Stomach (tissue), 9 donors: ENCODE measurements around the gene KCNAB2. TPM values are rescaled to one million over a fixed set of nuclear protein-coding genes. Genes with fewer than 3 reads are reported as not detected.

Experiments
- DNase-seq, 2 donors: peaks; one replicate each; pipeline versions ENCODE4 v3.0.0 to v3.0.0-alpha.2; 2013 to 2019
- H3K27ac ChIP-seq, 5 donors: fragments of 200-600 bp in 4 of 5; sonication (generic) in 4 of 5; one replicate each; pipeline ENCODE4 v1.5.1; 2013 to 2019; ENCODE audit warnings: mild to moderate bottlenecking in 1 of 5, moderate library complexity in 1 of 5
- H3K27me3 ChIP-seq, 3 donors: fragments of 200-600 bp; sonication (generic); one replicate each; pipeline ENCODE4 v1.5.1; 2017 to 2019; ENCODE audit warnings: mixed run types in 1 of 3
- H3K36me3 ChIP-seq, 4 donors: fragments of 200-600 bp; sonication (generic); 1 replicate in 3 of 4; 2 replicates in 1 of 4; pipeline ENCODE4 v1.5.1; 2016 to 2019
- H3K4me1 ChIP-seq, 4 donors: fragments of 200-600 bp; sonication (generic); one replicate each; pipeline ENCODE4 v1.5.1; 2016 to 2019
- H3K4me3 ChIP-seq, 4 donors: fragments of 200-600 bp; sonication (generic) in 3 of 4; one replicate each; pipeline ENCODE4 v1.5.1; 2016 to 2019; ENCODE audit warnings: mild to moderate bottlenecking in 1 of 4
- H3K9me3 ChIP-seq, 4 donors: fragments of 200-600 bp; sonication (generic); one replicate each; pipeline ENCODE4 v1.5.1; 2016 to 2019
- CTCF ChIP-seq, 7 experiments: fragments of 450-650 bp in 4 of 7; fragments of 200-600 bp in 3 of 7; sonication (generic) in 3 of 7; IDR thresholded peaks; one replicate each; pipeline ENCODE4 v1.5.1; 2016 to 2019; ENCODE audit warnings: antibody characterized with exemption in 7 of 7, control low read depth in 2 of 7, mild to moderate bottlenecking in 1 of 7
- EP300 ChIP-seq: sonication (generic); formaldehyde crosslinking; IDR thresholded peaks from one replicate; pipeline ENCODE4 v1.6.1; 2017; ENCODE audit warnings: antibody characterized with exemption
- POLR2A ChIP-seq, 4 donors: fragments of 450-650 bp; IDR thresholded peaks; one replicate each; pipeline ENCODE4 v1.6.1; 2016; ENCODE audit warnings: antibody characterized with exemption in 4 of 4, control low read depth in 2 of 4, mild to moderate bottlenecking in 1 of 4, moderate library complexity in 1 of 4
- POLR2AphosphoS5 ChIP-seq, 3 donors: sonication (generic); formaldehyde crosslinking; IDR thresholded peaks; one replicate each; pipeline ENCODE4 v1.6.1; 2016; ENCODE audit warnings: antibody characterized with exemption in 3 of 3
- WGBS, 5 donors: extraction: QIAGEN DNeasy Blood & Tissue Kit in 3 of 5; methylation state at CpG; one replicate each; pipeline versions ENCODE4 v1.1.5 to v1.1.7; 2013 to 2018; 5-methylcytosine and 5-hydroxymethylcytosine counted together
- intact Hi-C: fragments of 100-400 bp; cut with DNase I; formaldehyde crosslinking; loops from one replicate; pipeline ENCODE4 v1.15.1; 2023; ENCODE audit warnings: low total_unique reads
- polyA plus RNA-seq, 3 donors: library from polyadenylated mRNA; stranded (reverse); fragments of 200-250 nt; gene quantifications; one replicate each; pipeline ENCODE4 v1.2.3, GENCODE V29; 2013
- total RNA-seq, 5 donors: library from RNA; depleted of rRNA; stranded (reverse); fragments of >200 nt; gene quantifications; one replicate each; pipeline versions ENCODE4 v1.1.0 to v1.2.3, GENCODE V29; 2014 to 2016
- donor health status: healthy with polysubstance abuse.
- donor health status: Bipolar disorder and iron deficiency.
- donor health status: healthy.

The KCNAB2 gene
- total and polyA plus RNA-seq, 8 donors = 0.29 to 39.1 (median 3.3) TPM

GRCh38 chr1:6097824-6098223 lies 52.1 kb downstream of the KCNAB2 start:
- intact Hi-C loops = no loop called here
- H3K27ac ChIP-seq = no peak overlapping the region
- no peaks in the 10 kb centered on the region for H3K4me1 ChIP-seq
- no peaks in the 10 kb centered on the region for H3K9me3 ChIP-seq
- TF ChIP-seq POLR2A (IDR thresholded peaks at IDR 0.05) (no peak), CTCF (IDR thresholded peaks at IDR 0.05) (no peak), EP300 (no peak), POLR2AphosphoS5 (IDR thresholded peaks at IDR 0.05) (no peak)
- H3K36me3 ChIP-seq = peaks cover 0 to 34% (median 6%) of the 10 kb centered on the region in 4 donors
- DNase-seq = no peak
- WGBS, 5 donors = 67 to 80% (median 77%) methylated on average over 17 of the region's 17 CpGs
- H3K27me3 ChIP-seq = peaks cover 0 to 43% (median 0%) of the 10 kb centered on the region in 3 donors
- no peak overlapping the region for H3K4me3 ChIP-seq

- H3K4me1 ChIP-seq = no peaks in the 10 kb centered on the region
- peaks cover 0 to 50% (median 0%) of the 10 kb centered on the region in 3 donors for H3K27me3 ChIP-seq
- H3K9me3 ChIP-seq = no peaks in the 10 kb centered on the region
- no peak overlapping the region for H3K27ac ChIP-seq
- no peak for TF ChIP-seq POLR2A (IDR thresholded peaks at IDR 0.05)
- TF ChIP-seq CTCF (IDR thresholded peaks at IDR 0.05) = no peak
- TF ChIP-seq POLR2AphosphoS5 (IDR thresholded peaks at IDR 0.05) = no peak
- TF ChIP-seq EP300 = no peak
- no peak overlapping the region for H3K4me3 ChIP-seq
- H3K36me3 ChIP-seq = peaks cover 0 to 34% (median 6%) of the 10 kb centered on the region in 4 donors
- 72 to 88% (median 77%) methylated on average over 21 to 24 of the region's 24 CpGs for WGBS, 5 donors
- intact Hi-C loops = no loop called here
- DNase-seq = peak in 1 of 2 donors; percentile 76
Observed at GRCh38 chr1:6098303-6099215, 52.9 kb downstream of the KCNAB2 start.

- Histone ChIP-seq H3K36me3 (peaks cover 0 to 31% (median 5%) of the 10 kb centered on the region in 4 donors), H3K27me3 (peaks cover 0 to 58% (median 4%) of the 10 kb centered on the region in 3 donors), H3K4me1 (no peaks in the 10 kb centered on the region), H3K27ac (no peak overlapping the region), H3K4me3 (no peak overlapping the region), H3K9me3 (no peaks in the 10 kb centered on the region)
- 86 to 89% (median 87%) methylated on average over 13 to 15 of the region's 15 CpGs for WGBS, 5 donors
- intact Hi-C loops = no loop called here
- no peak for DNase-seq
- TF ChIP-seq EP300 (no peak), POLR2A (IDR thresholded peaks at IDR 0.05) (no peak), POLR2AphosphoS5 (IDR thresholded peaks at IDR 0.05) (no peak)
Observed at GRCh38 chr1:6099297-6099696, 53.6 kb downstream of the KCNAB2 start.

- peaks cover 0 to 61% (median 6%) of the 10 kb centered on the region in 3 donors for H3K27me3 ChIP-seq
- H3K9me3 ChIP-seq = no peaks in the 10 kb centered on the region
- H3K4me3 ChIP-seq = no peak overlapping the region
- WGBS, 5 donors = 70 to 75% (median 74%) methylated on average over 10 to 27 of the region's 27 CpGs
- no peak for TF ChIP-seq CTCF (IDR thresholded peaks at IDR 0.05)
- no peak for TF ChIP-seq EP300
- no peak for TF ChIP-seq POLR2AphosphoS5 (IDR thresholded peaks at IDR 0.05)
- no peak for TF ChIP-seq POLR2A (IDR thresholded peaks at IDR 0.05)
- peaks cover 0 to 23% (median 3%) of the 10 kb centered on the region in 4 donors for H3K36me3 ChIP-seq
- no peaks in the 10 kb centered on the region for H3K4me1 ChIP-seq
- intact Hi-C loops = no loop called here
- H3K27ac ChIP-seq = no peak overlapping the region
- no peak for DNase-seq
Observed at GRCh38 chr1:6099787-6100765, 54.4 kb downstream of the KCNAB2 start.
